H9 (cell line): Measurements from ENCODE around the gene MYH14. TPM values are rescaled to one million over a fixed set of nuclear protein-coding genes. Genes with fewer than 3 reads are reported as not detected.

ENCODE experiments used
- DNase-seq: peaks from one replicate; pipeline ENCODE4 v3.0.0-alpha.2; 2017
- H2AFZ ChIP-seq: one replicate; pipeline ENCODE4 v1.6.1; 2013; ENCODE audit warnings: mild to moderate bottlenecking, low read length, control low read depth, moderate library complexity
- H2AK5ac ChIP-seq: 2 replicates; pipeline ENCODE4 v1.6.1; 2013; ENCODE audit warnings: low read length, control low read depth, mixed read lengths; ENCODE audit not compliant: insufficient read length
- H2BK120ac ChIP-seq: one replicate; pipeline ENCODE4 v1.6.1; 2013; ENCODE audit warnings: low read depth, mild to moderate bottlenecking, low read length, control low read depth, inconsistent platforms; ENCODE audit not compliant: poor library complexity, severe bottlenecking
- H2BK12ac ChIP-seq: 2 replicates; pipeline ENCODE4 v1.6.1; 2013; ENCODE audit warnings: low read length, control low read depth, mixed read lengths, low read depth; ENCODE audit not compliant: insufficient read length
- H2BK15ac ChIP-seq: 2 replicates; pipeline ENCODE4 v1.6.1; 2013; ENCODE audit warnings: low read depth, low read length, control low read depth
- H2BK20ac ChIP-seq: one replicate; pipeline ENCODE4 v1.6.1; 2013; ENCODE audit warnings: low read depth, mild to moderate bottlenecking, low read length, control low read depth, inconsistent platforms; ENCODE audit not compliant: poor library complexity, severe bottlenecking
- H2BK5ac ChIP-seq: 2 replicates; pipeline ENCODE4 v1.6.1; 2013; ENCODE audit warnings: low read length, control low read depth, mixed read lengths; ENCODE audit not compliant: insufficient read length
- H3K14ac ChIP-seq: 2 replicates; pipeline ENCODE4 v1.6.1; 2013; ENCODE audit warnings: low read length, control low read depth; ENCODE audit not compliant: insufficient read depth
- H3K18ac ChIP-seq: 2 replicates; pipeline ENCODE4 v1.6.1; 2013; ENCODE audit warnings: low read depth, mild to moderate bottlenecking, mixed read lengths, low read length, control low read depth; ENCODE audit not compliant: insufficient read length
- H3K23ac ChIP-seq: 2 replicates; pipeline ENCODE4 v1.6.1; 2013; ENCODE audit warnings: low read length, control low read depth, mixed read lengths, low read depth; ENCODE audit not compliant: insufficient read length
- H3K23me2 ChIP-seq: 2 replicates; pipeline ENCODE4 v1.6.1; 2013; ENCODE audit warnings: low read depth, mild to moderate bottlenecking, mixed read lengths, low read length, control low read depth; ENCODE audit not compliant: insufficient read length, poor library complexity, severe bottlenecking
- H3K27ac ChIP-seq: 2 replicates; pipeline ENCODE4 v1.5.1; 2013; ENCODE audit warnings: low read length, control low read depth, mixed read lengths, low read depth; ENCODE audit not compliant: insufficient read length
- H3K27me3 ChIP-seq: 2 replicates; pipeline ENCODE4 v1.6.1; 2013; ENCODE audit warnings: low read length, control low read depth, inconsistent platforms; ENCODE audit not compliant: insufficient read depth
- H3K4ac ChIP-seq: 2 replicates; pipeline ENCODE4 v1.6.1; 2013; ENCODE audit warnings: low read depth, mild to moderate bottlenecking, control low read depth, inconsistent platforms, low read length, moderate library complexity
- H3K4me1 ChIP-seq: 2 replicates; pipeline ENCODE4 v1.6.1; 2013; ENCODE audit warnings: low read length, control low read depth, inconsistent platforms; ENCODE audit not compliant: insufficient read depth
- H3K4me2 ChIP-seq: 2 replicates; pipeline ENCODE4 v1.6.1; 2013; ENCODE audit warnings: low read length, control low read depth, mixed read lengths; ENCODE audit not compliant: insufficient read length, insufficient read depth
- H3K56ac ChIP-seq: 2 replicates; pipeline ENCODE4 v1.6.1; 2013; ENCODE audit warnings: low read depth, mild to moderate bottlenecking, mixed read lengths, low read length, control low read depth; ENCODE audit not compliant: insufficient read length
- H3K79me1 ChIP-seq: 2 replicates; pipeline ENCODE4 v1.6.1; 2013; ENCODE audit warnings: low read depth, mild to moderate bottlenecking, moderate library complexity, low read length, control low read depth, inconsistent platforms; ENCODE audit not compliant: insufficient read depth, poor library complexity, severe bottlenecking
- H3K79me2 ChIP-seq: 2 replicates; pipeline ENCODE4 v1.6.1; 2013; ENCODE audit warnings: low read length, control low read depth, inconsistent platforms; ENCODE audit not compliant: insufficient read depth
- H3K9ac ChIP-seq: 2 replicates; pipeline ENCODE4 v1.6.1; 2013; ENCODE audit warnings: low read length, control low read depth, mixed read lengths; ENCODE audit not compliant: insufficient read length; ENCODE audit errors: extremely low read depth
- H3K9me3 ChIP-seq: one replicate; pipeline ENCODE4 v1.6.1; 2013; ENCODE audit warnings: low read depth, low read length, inconsistent platforms; ENCODE audit not compliant: control insufficient read depth
- H3T11ph ChIP-seq: one replicate; pipeline ENCODE4 v1.6.1; 2013; ENCODE audit warnings: mild to moderate bottlenecking, low read length, control low read depth, inconsistent platforms
- H4K20me1 ChIP-seq: one replicate; pipeline ENCODE4 v1.6.1; 2013; ENCODE audit not compliant: control insufficient read depth, insufficient read length, insufficient read depth
- H4K5ac ChIP-seq: 2 replicates; pipeline ENCODE4 v1.6.1; 2013; ENCODE audit warnings: low read depth, mild to moderate bottlenecking, mixed read lengths, low read length, control low read depth; ENCODE audit not compliant: insufficient read length
- H4K8ac ChIP-seq: replicated peaks from 2 replicates; pipeline ENCODE4 v1.6.1; 2013; ENCODE audit warnings: low read length, control low read depth, mixed read lengths, low read depth; ENCODE audit not compliant: insufficient read length
- H4K91ac ChIP-seq: 2 replicates; pipeline ENCODE4 v1.6.1; 2013; ENCODE audit warnings: low read depth, mild to moderate bottlenecking, moderate library complexity, mixed read lengths, low read length, control low read depth; ENCODE audit not compliant: insufficient read length
- H3K27ac Mint-ChIP-seq, 3 experiments: 2 replicates in 2 of 3; 3 replicates in 1 of 3; pipeline ENCODE4 v1.8.0; 2020 to 2021; ENCODE audit warnings: mixed read lengths in 3 of 3, mild to moderate bottlenecking in 1 of 3, moderate library complexity in 1 of 3
- H3K27me3 Mint-ChIP-seq: 2 replicates; pipeline ENCODE4 v1.8.0; 2021; ENCODE audit warnings: low read depth, mild to moderate bottlenecking, moderate library complexity, mixed read lengths
- H3K36me3 Mint-ChIP-seq, 3 experiments: 2 replicates in 2 of 3; 3 replicates in 1 of 3; pipeline ENCODE4 v1.8.0; 2020 to 2021; ENCODE audit warnings: low read depth in 3 of 3, mixed read lengths in 3 of 3; ENCODE audit not compliant: insufficient read depth in 1 of 3
- H3K4me1 Mint-ChIP-seq, 2 experiments: 2 replicates each; pipeline ENCODE4 v1.8.0; 2020; ENCODE audit warnings: mixed read lengths in 2 of 2
- H3K4me3 Mint-ChIP-seq, 2 experiments: 2 replicates in 1 of 2; 3 replicates in 1 of 2; pipeline ENCODE4 v1.8.0; 2020 to 2021; ENCODE audit warnings: mild to moderate bottlenecking in 2 of 2, mixed read lengths in 2 of 2, moderate library complexity in 1 of 2
- H3K9me3 Mint-ChIP-seq, 2 experiments: 2 replicates in 1 of 2; 3 replicates in 1 of 2; pipeline ENCODE4 v1.8.0; 2020; ENCODE audit warnings: mild to moderate bottlenecking in 2 of 2, mixed read lengths in 2 of 2, moderate library complexity in 1 of 2
- WGBS: extraction: QIAGEN DNeasy Blood & Tissue Kit; methylation state at CpG from one replicate; pipeline ENCODE4 v1.1.7; 2013; ENCODE audit warnings: missing lambda C conversion rate, low lambda C conversion rate, mixed read lengths; ENCODE audit not compliant: insufficient read length; ENCODE audit errors: extremely low coverage; 5-methylcytosine and 5-hydroxymethylcytosine counted together
- total RNA-seq: library from RNA; stranded (reverse); gene quantifications from 2 replicates; pipeline ENCODE4 v1.2.1, GENCODE V29; 2021
- TF ChIP-seq, protein P1 (sequence below): fragments of 200-600 bp; sonication (generic); conservative IDR thresholded peaks from 3 replicates; pipeline ENCODE4 v1.8.0; 2021; ENCODE audit warnings: antibody characterized with exemption, mild to moderate bottlenecking

The MYH14 gene
- total RNA-seq, 1 experiment from 2014 or later: 27.7 TPM

DNA sequence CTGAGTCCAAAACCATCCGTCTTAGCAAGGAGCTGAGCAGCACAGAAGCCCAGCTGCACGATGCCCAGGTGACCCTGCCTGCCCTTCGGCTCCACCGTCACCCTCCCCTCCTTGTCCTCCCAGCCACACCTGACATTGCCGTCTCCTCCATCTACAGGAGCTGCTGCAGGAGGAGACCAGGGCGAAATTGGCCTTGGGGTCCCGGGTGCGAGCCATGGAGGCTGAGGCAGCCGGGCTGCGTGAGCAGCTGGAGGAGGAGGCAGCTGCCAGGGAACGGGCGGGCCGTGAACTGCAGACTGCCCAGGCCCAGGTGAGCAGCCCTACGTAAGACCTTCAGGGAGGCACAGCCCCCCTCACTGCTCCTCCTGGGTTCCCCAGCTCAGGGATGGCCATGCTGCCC, 76.7 kb downstream of the MYH14 start:
- no peak overlapping the region for H3K27ac Mint-ChIP-seq
- Histone ChIP-seq H3K23me2 (no peaks in the 10 kb centered on the region), H4K5ac (no peak overlapping the region), H2BK20ac (no peak overlapping the region), H3K4me1 (no peaks in the 10 kb centered on the region), H3K23ac (no peak overlapping the region), H4K91ac (no peak overlapping the region), H3K56ac (no peak overlapping the region), H4K8ac (no peak overlapping the region), H3K14ac (no peak overlapping the region), H2AFZ (no peak overlapping the region), H2BK5ac (no peak overlapping the region), H3T11ph (no peak overlapping the region), H3K27me3 (no peaks in the 10 kb centered on the region), H2BK15ac (no peak overlapping the region), H2AK5ac (no peak overlapping the region), H3K4me2 (no peak overlapping the region), H3K79me2 (no peaks in the 10 kb centered on the region), H3K27ac (no peak overlapping the region), H3K9ac (no peak overlapping the region), H2BK120ac (no peak overlapping the region), H3K4ac (no peak overlapping the region), H4K20me1 (no peaks in the 10 kb centered on the region), H3K18ac (no peak overlapping the region), H2BK12ac (no peak overlapping the region), H3K9me3 (no peaks in the 10 kb centered on the region), H3K79me1 (no peaks in the 10 kb centered on the region)
- no CpG with 5 or more reads among the region's 14 CpGs for WGBS
- peaks cover 5% of the 10 kb centered on the region in 2 experiments for H3K9me3 Mint-ChIP-seq
- H3K4me1 Mint-ChIP-seq: no peaks in the 10 kb centered on the region
- TF ChIP-seq, protein P1, sequence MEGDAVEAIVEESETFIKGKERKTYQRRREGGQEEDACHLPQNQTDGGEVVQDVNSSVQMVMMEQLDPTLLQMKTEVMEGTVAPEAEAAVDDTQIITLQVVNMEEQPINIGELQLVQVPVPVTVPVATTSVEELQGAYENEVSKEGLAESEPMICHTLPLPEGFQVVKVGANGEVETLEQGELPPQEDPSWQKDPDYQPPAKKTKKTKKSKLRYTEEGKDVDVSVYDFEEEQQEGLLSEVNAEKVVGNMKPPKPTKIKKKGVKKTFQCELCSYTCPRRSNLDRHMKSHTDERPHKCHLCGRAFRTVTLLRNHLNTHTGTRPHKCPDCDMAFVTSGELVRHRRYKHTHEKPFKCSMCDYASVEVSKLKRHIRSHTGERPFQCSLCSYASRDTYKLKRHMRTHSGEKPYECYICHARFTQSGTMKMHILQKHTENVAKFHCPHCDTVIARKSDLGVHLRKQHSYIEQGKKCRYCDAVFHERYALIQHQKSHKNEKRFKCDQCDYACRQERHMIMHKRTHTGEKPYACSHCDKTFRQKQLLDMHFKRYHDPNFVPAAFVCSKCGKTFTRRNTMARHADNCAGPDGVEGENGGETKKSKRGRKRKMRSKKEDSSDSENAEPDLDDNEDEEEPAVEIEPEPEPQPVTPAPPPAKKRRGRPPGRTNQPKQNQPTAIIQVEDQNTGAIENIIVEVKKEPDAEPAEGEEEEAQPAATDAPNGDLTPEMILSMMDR: no peak
- no peaks in the 10 kb centered on the region for H3K27me3 Mint-ChIP-seq
- no peak for DNase-seq
- H3K4me3 Mint-ChIP-seq: no peak overlapping the region
- peaks cover 19 to 49% (median 41%) of the 10 kb centered on the region in 3 experiments for H3K36me3 Mint-ChIP-seq
